RWPE2 (cell line): ENCODE results near the gene SLCO3A1.

Experiments used
- ATAC-seq: fragments of 200-7000 bp; cut with Tn5 transposase; 3 replicates; pipeline ENCODE4 v1.9.1; 2021; ENCODE audit warnings: low read depth
- DNase-seq: peaks from one replicate; pipeline ENCODE4 v3.0.0-alpha.2; 2020; ENCODE audit warnings: low spot score
- H3K27ac ChIP-seq: fragments of 450-650 bp; 2 replicates; pipeline ENCODE4 v1.5.1; 2017; ENCODE audit warnings: mild to moderate bottlenecking; ENCODE audit not compliant: poor library complexity, severe bottlenecking
- H3K27me3 ChIP-seq: fragments of 250-450 bp; sonication (Bioruptor Pico); 2 replicates; pipeline ENCODE4 v1.5.1; 2021; ENCODE audit warnings: mild to moderate bottlenecking, moderate library complexity; ENCODE audit not compliant: insufficient read depth, poor library complexity, severe bottlenecking
- H3K36me3 ChIP-seq: fragments of 250-450 bp; sonication (Bioruptor Pico); 2 replicates; pipeline ENCODE4 v1.5.1; 2020; ENCODE audit warnings: low read depth, mild to moderate bottlenecking, moderate library complexity
- H3K4me1 ChIP-seq: fragments of 250-450 bp; sonication (Bioruptor Pico); 2 replicates; pipeline ENCODE4 v1.5.1; 2021; ENCODE audit warnings: mild to moderate bottlenecking, moderate library complexity; ENCODE audit not compliant: insufficient read depth, poor library complexity, severe bottlenecking
- H3K4me3 ChIP-seq: fragments of 250-450 bp; sonication (Bioruptor Pico); 2 replicates; pipeline ENCODE4 v1.5.1; 2021; ENCODE audit warnings: mild to moderate bottlenecking, moderate library complexity; ENCODE audit not compliant: severe bottlenecking
- H3K9me3 ChIP-seq: fragments of 250-450 bp; sonication (Bioruptor Pico); 2 replicates; pipeline ENCODE4 v1.5.1; 2021; ENCODE audit warnings: mild to moderate bottlenecking, moderate library complexity; ENCODE audit not compliant: severe bottlenecking
- CTCF ChIP-seq: fragments of 450-650 bp; IDR thresholded peaks from one replicate; pipeline ENCODE4 v1.5.1; 2017; ENCODE audit warnings: mild to moderate bottlenecking, moderate library complexity; ENCODE audit not compliant: poor library complexity, severe bottlenecking

SLCO3A1 gene

GRCh38 chr15:91941871-91942658 is 88.6 kb downstream of the SLCO3A1 start:
- no peaks in the 10 kb centered on the region for H3K36me3 ChIP-seq
- H3K9me3 ChIP-seq: no peaks in the 10 kb centered on the region
- peaks cover 38% of the 10 kb centered on the region for H3K4me1 ChIP-seq
- peak overlapping the region; percentile 81 for H3K27ac ChIP-seq
- DNase-seq (no peak), ATAC-seq (no peak)
- peak; percentile 55 for TF ChIP-seq CTCF
- H3K4me3 ChIP-seq: no peak overlapping the region
- no peaks in the 10 kb centered on the region for H3K27me3 ChIP-seq

GRCh38 chr15:91942720-91943394 is 89.3 kb downstream of the SLCO3A1 start:
- Histone ChIP-seq H3K36me3 (no peaks in the 10 kb centered on the region), H3K4me3 (no peak overlapping the region), H3K9me3 (no peaks in the 10 kb centered on the region), H3K27me3 (no peaks in the 10 kb centered on the region), H3K4me1 (peaks cover 46% of the 10 kb centered on the region), H3K27ac (peak overlapping the region; percentile 81)
- DNase-seq (peak; percentile 91), ATAC-seq (peak; percentile 73)
- no peak for TF ChIP-seq CTCF

GRCh38 chr15:91944331-91944730 is 90.8 kb downstream of the SLCO3A1 start:
- H3K4me3 ChIP-seq: no peak overlapping the region
- H3K36me3 ChIP-seq: no peaks in the 10 kb centered on the region
- no peaks in the 10 kb centered on the region for H3K27me3 ChIP-seq
- H3K27ac ChIP-seq: peak overlapping the region; percentile 81
- no peak for TF ChIP-seq CTCF
- ATAC-seq: no peak
- peaks cover 59% of the 10 kb centered on the region for H3K4me1 ChIP-seq
- no peak for DNase-seq
- H3K9me3 ChIP-seq: no peaks in the 10 kb centered on the region

GRCh38 chr15:91945385-91945784 is 91.9 kb downstream of the SLCO3A1 start:
- H3K36me3 ChIP-seq: no peaks in the 10 kb centered on the region
- no peak for DNase-seq
- no peak overlapping the region for H3K4me3 ChIP-seq
- peaks cover 61% of the 10 kb centered on the region for H3K4me1 ChIP-seq
- TF ChIP-seq CTCF: no peak
- no peak for ATAC-seq
- no peaks in the 10 kb centered on the region for H3K9me3 ChIP-seq
- H3K27ac ChIP-seq: no peak overlapping the region
- no peaks in the 10 kb centered on the region for H3K27me3 ChIP-seq

GRCh38 chr15:91946075-91946474 is 92.6 kb downstream of the SLCO3A1 start:
- ATAC-seq (no peak), DNase-seq (no peak)
- H3K36me3 ChIP-seq: no peaks in the 10 kb centered on the region
- no peak for TF ChIP-seq CTCF
- H3K27me3 ChIP-seq: no peaks in the 10 kb centered on the region
- H3K27ac ChIP-seq: no peak overlapping the region
- no peaks in the 10 kb centered on the region for H3K9me3 ChIP-seq
- no peak overlapping the region for H3K4me3 ChIP-seq
- peaks cover 61% of the 10 kb centered on the region for H3K4me1 ChIP-seq
